K562 (cell line): ENCODE results near the gene OLFML2A. TPM values are rescaled to one million over a fixed set of nuclear protein-coding genes. Genes with fewer than 3 reads are reported as not detected.
A peak's percentile ranks its signal among the peaks of the same experiment; 100 is the strongest.

Experiments
- ATAC-seq: fragments of 200-7000 bp; cut with Tn5 transposase; 3 replicates; pipeline ENCODE4 v1.9.1; 2020; ENCODE audit warnings: moderate library complexity
- BruUV-seq: library from RNA; stranded (reverse); fragments of 400-500 nt; replicated peaks from 2 replicates; lab custom pipeline; 2021; lab: Mats Ljungman, UMichigan
- CTCF ChIA-PET: fragments of 300-600 bp; formaldehyde crosslinking; extraction: SDS; loops from one replicate; lab custom pipeline; 2021; ENCODE audit warnings: low intra/inter-chr PET ratio; lab: Yijun Ruan, JAX
- POLR2A ChIA-PET: fragments of 300-600, 350-650 bp; sonication (Branson Sonifier 250); formaldehyde crosslinking; extraction: SDS; loops from one replicate; lab custom pipeline; 2021; ENCODE audit warnings: antibody characterized with exemption, inconsistent platforms; lab: Yijun Ruan, JAX
- DNase-seq, 4 experiments: peaks; one replicate each; pipeline versions ENCODE4 v3.0.0 to v3.0.0-alpha.2; 2011 to 2018; ENCODE audit warnings: low spot score in 3 of 4, mixed read lengths in 3 of 4; ENCODE audit errors: extremely low read depth in 1 of 4
- FAIRE-seq: peaks from 2 replicates; lab custom pipeline; 2011; peaks lifted over from hg19 to GRCh38; lab: Jason Lieb, UNC
- H2AFZ ChIP-seq: 2 replicates; pipeline ENCODE4 v1.6.0; 2011; ENCODE audit warnings: low read depth, low read length, control low read depth, inconsistent platforms
- H3K27ac ChIP-seq: fragments of 200-600 bp; 3 replicates; pipeline ENCODE4 v1.8.0; 2011; ENCODE audit warnings: low read depth, mild to moderate bottlenecking, control low read depth, inconsistent platforms, low read length, moderate library complexity, mixed read lengths; ENCODE audit errors: extremely low read depth
- H3K27me3 ChIP-seq, 2 experiments: fragments of 300-600 bp in 1 of 2; 2 replicates in 1 of 2; 3 replicates in 1 of 2; pipeline versions ENCODE4 v1.6.0 to v1.8.0; 2011; ENCODE audit warnings: inconsistent platforms in 2 of 2, low read length in 2 of 2, mild to moderate bottlenecking in 1 of 2, mixed read lengths in 1 of 2, moderate library complexity in 1 of 2; ENCODE audit not compliant: control insufficient read depth in 2 of 2, insufficient read depth in 2 of 2
- H3K36me3 ChIP-seq: fragments of 300-600 bp; 3 replicates; pipeline ENCODE4 v1.8.0; 2011; ENCODE audit warnings: mild to moderate bottlenecking, low read length, inconsistent platforms; ENCODE audit not compliant: control insufficient read depth, insufficient read depth
- H3K4me1 ChIP-seq, 2 experiments: fragments of 200-600 bp in 1 of 2; replicated peaks in 1 of 2; 2 replicates in 1 of 2; 3 replicates in 1 of 2; pipeline versions ENCODE4 v1.5.1 to v1.8.0; 2011; ENCODE audit warnings: inconsistent platforms in 2 of 2, low read length in 2 of 2, mild to moderate bottlenecking in 1 of 2, mixed read lengths in 1 of 2, moderate library complexity in 1 of 2; ENCODE audit not compliant: control insufficient read depth in 2 of 2, insufficient read depth in 2 of 2
- H3K4me2 ChIP-seq: 2 replicates; pipeline ENCODE4 v1.6.1; 2011; ENCODE audit warnings: low read length, control low read depth, inconsistent platforms, mixed read lengths; ENCODE audit not compliant: insufficient read depth
- H3K4me3 ChIP-seq: fragments of 200-600 bp; sonication (generic), shearing (Covaris generic); 2 replicates; pipeline ENCODE4 v1.5.1; 2016; ENCODE audit warnings: control low read depth, inconsistent platforms
- H3K79me2 ChIP-seq: fragments of 200-600 bp; 3 replicates; pipeline ENCODE4 v1.8.0; 2011; ENCODE audit warnings: low read length, inconsistent platforms; ENCODE audit not compliant: control insufficient read depth, insufficient read depth
- H3K9ac ChIP-seq, 2 experiments: 2 replicates each; pipeline versions ENCODE4 v1.6.0 to v1.6.1; 2011; ENCODE audit warnings: low read depth in 2 of 2, low read length in 2 of 2, control low read depth in 1 of 2, inconsistent platforms in 1 of 2, mild to moderate bottlenecking in 1 of 2, mixed read lengths in 1 of 2; ENCODE audit not compliant: insufficient read depth in 1 of 2
- H3K9me1 ChIP-seq: one replicate; pipeline ENCODE4 v1.6.0; 2011; ENCODE audit warnings: inconsistent platforms, mild to moderate bottlenecking, low read length, moderate library complexity; ENCODE audit not compliant: control insufficient read depth, insufficient read depth
- H3K9me3 ChIP-seq: replicated peaks from 2 replicates; pipeline ENCODE4 v1.5.1; 2011; ENCODE audit warnings: low read depth, low read length, inconsistent platforms; ENCODE audit not compliant: control insufficient read depth, insufficient read depth
- H4K20me1 ChIP-seq: replicated peaks from 2 replicates; pipeline ENCODE4 v1.6.1; 2011; ENCODE audit warnings: low read length, inconsistent platforms, mixed read lengths; ENCODE audit not compliant: control insufficient read depth, insufficient read depth
- CBX3 ChIP-seq, 2 experiments: IDR thresholded peaks; 1 replicate in 1 of 2; 2 replicates in 1 of 2; pipeline ENCODE4 v1.6.1; 2012; ENCODE audit warnings: inconsistent platforms in 2 of 2, low read length in 2 of 2, borderline replicate concordance in 1 of 2, control low read depth in 1 of 2
- EWSR1 ChIP-seq: fragments of 450-650 bp; IDR thresholded peaks from 2 replicates; pipeline ENCODE4 v1.6.1; 2018; ENCODE audit warnings: borderline replicate concordance, mild to moderate bottlenecking, low read depth, moderate library complexity; ENCODE audit not compliant: partially characterized antibody
- GABPA ChIP-seq: fragments of 200-800 bp; sonication (Bioruptor generic); conservative IDR thresholded peaks from 2 replicates; pipeline ENCODE4 v1.6.1; 2016; ENCODE audit warnings: low read depth, missing genetic modification characterization, missing compliant biosample characterization
- HLTF ChIP-seq: fragments of 450-650 bp; IDR thresholded peaks from 2 replicates; pipeline ENCODE4 v1.6.1; 2016
- SPI1 ChIP-seq: IDR thresholded peaks from 2 replicates; pipeline ENCODE4 v1.6.1; 2011; ENCODE audit warnings: low read depth, low read length, control low read depth, borderline replicate concordance
- SRF ChIP-seq, 2 experiments: fragments of 250-450, 450-650 bp in 1 of 2; sonication (Bioruptor Pico) in 1 of 2; sonication (generic) in 1 of 2; formaldehyde crosslinking; IDR thresholded peaks; 2 replicates each; pipeline versions ENCODE4 v1.5.0 to v1.5.1; 2020 to 2022; ENCODE audit warnings: mild to moderate bottlenecking in 1 of 2, missing genetic modification reagents in 1 of 2
- TCF3 ChIP-seq: sonication (generic); formaldehyde crosslinking; IDR thresholded peaks from 2 replicates; pipeline ENCODE4 v1.4.0; 2020; ENCODE audit warnings: mild to moderate bottlenecking, missing genetic modification reagents
- ZNF695 ChIP-seq: fragments of 450-650 bp; formaldehyde crosslinking; IDR thresholded peaks from 2 replicates; pipeline ENCODE4 v1.4.0; 2020; ENCODE audit warnings: mild to moderate bottlenecking, moderate library complexity
- WGBS: fragments of 100-300 bp; shearing (Covaris generic); methylation state at CpG from one replicate; pipeline ENCODE4 v1.1.6; 2016; ENCODE audit warnings: low coverage, mixed read lengths; ENCODE audit not compliant: insufficient coverage; ENCODE audit errors: missing lambda C conversion rate; 5-methylcytosine and 5-hydroxymethylcytosine counted together
- in situ Hi-C: fragments of 300-500 bp; cut with MboI; formaldehyde crosslinking; loops from 4 replicates; pipeline ENCODE4 v1.15.0; 2018; ENCODE audit warnings: inconsistent platforms, mixed read lengths
- intact Hi-C: fragments of 100-400 bp; cut with micrococcal nuclease; formaldehyde crosslinking; loops from 2 replicates; pipeline ENCODE4 v1.14.2; 2022
- polyA plus RNA-seq, 8 experiments: library from polyadenylated mRNA; depleted of rRNA in 4 of 8; stranded (reverse) in 5 of 8; unstranded in 3 of 8; fragments of >200 nt; fragmentation: Nextera tagmentation in 2 of 8; fragmentation: Illumina TruSeq in 1 of 8; extraction: Ambion mirVana in 2 of 8; extraction: Trizol in 1 of 8; gene quantifications; 2 replicates each; pipeline versions ENCODE4 v1.2.1 to v1.2.3, GENCODE V29; 2011 to 2014; ENCODE audit warnings: inconsistent platforms in 1 of 8, missing spikeins in 1 of 8
- total RNA-seq, 7 experiments: library from RNA; depleted of rRNA in 6 of 7; stranded (reverse); fragments of >200 nt in 6 of 7; fragmentation: Illumina TruSeq in 2 of 7; extraction: Trizol in 2 of 7; gene quantifications; 2 replicates each; pipeline versions ENCODE4 v1.2.1 to v1.2.3, GENCODE V29; 2011 to 2021; ENCODE audit warnings: low replicate concordance in 1 of 7
- TF ChIP-seq, protein P1 (sequence below), 2 experiments: fragments of 450-650 bp in 1 of 2; IDR thresholded peaks; 2 replicates each; pipeline ENCODE4 v1.6.1; 2011 to 2017; ENCODE audit warnings: low read depth in 2 of 2, antibody characterized with exemption in 1 of 2, borderline replicate concordance in 1 of 2, low read length in 1 of 2, mild to moderate bottlenecking in 1 of 2, mixed read lengths in 1 of 2; ENCODE audit not compliant: control insufficient read depth in 1 of 2

OLFML2A gene
- total and polyA plus RNA-seq, 9 of the 15 experiments (the other 6 are each of a cell fraction or from before 2014, with no cell fraction given), result 0.16 TPM; not detected in 8

- TF ChIP-seq, protein P1, sequence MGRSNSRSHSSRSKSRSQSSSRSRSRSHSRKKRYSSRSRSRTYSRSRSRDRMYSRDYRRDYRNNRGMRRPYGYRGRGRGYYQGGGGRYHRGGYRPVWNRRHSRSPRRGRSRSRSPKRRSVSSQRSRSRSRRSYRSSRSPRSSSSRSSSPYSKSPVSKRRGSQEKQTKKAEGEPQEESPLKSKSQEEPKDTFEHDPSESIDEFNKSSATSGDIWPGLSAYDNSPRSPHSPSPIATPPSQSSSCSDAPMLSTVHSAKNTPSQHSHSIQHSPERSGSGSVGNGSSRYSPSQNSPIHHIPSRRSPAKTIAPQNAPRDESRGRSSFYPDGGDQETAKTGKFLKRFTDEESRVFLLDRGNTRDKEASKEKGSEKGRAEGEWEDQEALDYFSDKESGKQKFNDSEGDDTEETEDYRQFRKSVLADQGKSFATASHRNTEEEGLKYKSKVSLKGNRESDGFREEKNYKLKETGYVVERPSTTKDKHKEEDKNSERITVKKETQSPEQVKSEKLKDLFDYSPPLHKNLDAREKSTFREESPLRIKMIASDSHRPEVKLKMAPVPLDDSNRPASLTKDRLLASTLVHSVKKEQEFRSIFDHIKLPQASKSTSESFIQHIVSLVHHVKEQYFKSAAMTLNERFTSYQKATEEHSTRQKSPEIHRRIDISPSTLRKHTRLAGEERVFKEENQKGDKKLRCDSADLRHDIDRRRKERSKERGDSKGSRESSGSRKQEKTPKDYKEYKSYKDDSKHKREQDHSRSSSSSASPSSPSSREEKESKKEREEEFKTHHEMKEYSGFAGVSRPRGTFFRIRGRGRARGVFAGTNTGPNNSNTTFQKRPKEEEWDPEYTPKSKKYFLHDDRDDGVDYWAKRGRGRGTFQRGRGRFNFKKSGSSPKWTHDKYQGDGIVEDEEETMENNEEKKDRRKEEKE (IDR thresholded peaks at IDR 0.05; ENCODE audit: borderline replicate concordance in 1 of 2, control insufficient read depth in 1 of 2, low read depth in 2 of 2, low read length in 1 of 2), result no peak
- no peak for TF ChIP-seq GABPA (tag)
- no peak for TF ChIP-seq ZNF695 (CRISPR knock-in tag)
- no peak for TF ChIP-seq EWSR1
- peak; percentile 30; the same call in 1 of the 2 replicates for TF ChIP-seq TCF3 (CRISPR knock-in tag)
- TF ChIP-seq HLTF, result no peak
These were observed 17.6 kb upstream of the OLFML2A start (continued) for GRCh38 chr9:124759327-124759726.

DNA sequence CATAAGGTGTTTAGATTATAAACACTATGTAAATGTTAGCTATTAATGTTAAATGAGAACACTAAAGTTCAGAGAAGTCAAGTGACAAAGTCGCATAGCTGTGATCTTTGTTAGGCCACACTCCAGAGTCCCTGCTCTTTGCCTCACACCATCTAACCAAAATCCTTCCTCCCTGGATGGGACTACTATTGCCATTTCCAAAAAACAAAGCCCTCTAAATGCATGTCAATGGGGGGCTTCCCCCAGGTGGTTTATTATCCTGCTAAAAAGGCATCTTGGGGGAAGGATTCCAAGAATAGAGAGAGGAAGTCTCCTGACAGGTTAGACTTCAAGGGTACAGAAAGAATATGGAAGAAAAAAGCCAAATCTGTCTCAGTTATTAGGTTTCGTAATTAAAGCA, 16.2 kb upstream of the OLFML2A start:
- CTCF ChIA-PET, result no interaction called here
- BruUV-seq, result no TSS peak

More for the DNA sequence above, 16.2 kb upstream of the OLFML2A start:
- no peak overlapping the region for H2AFZ ChIP-seq
- FAIRE-seq, result no peak
- ATAC-seq, result no peak
- no peak for DNase-seq
- POLR2A ChIA-PET, result interaction anchor here (0.6 to 1.6 kb wide), 5 partner anchors 9 to 93 kb away, joined by 3 to 4 read pairs (median 3); partner anchors contain the start of gene WDR38
- intact Hi-C loops, result no loop called here
- no peak overlapping the region for H3K4me2 ChIP-seq
- no peaks in the 10 kb centered on the region for H3K27me3 ChIP-seq
- H3K4me1 ChIP-seq, result peaks cover 0 to 36% of the 10 kb centered on the region in 2 experiments; a peak in 4 of 5 replicates
- no peak for TF ChIP-seq CBX3 (IDR thresholded peaks at IDR 0.05; ENCODE audit: borderline replicate concordance in 1 of 2, low read length in 2 of 2)
- TF ChIP-seq SRF (CRISPR knock-in tag; IDR thresholded peaks at IDR 0.05), result peak in 1 of 2 experiments; percentile 28; a peak in 1 of 4 replicates
- TF ChIP-seq SPI1, result 0 out of 2 replicates have a peak, but pooled peaks have one; percentile 18
- TF ChIP-seq, all 486 proteins: peak for 2
- in situ Hi-C loops, result loop anchor here (5.0 kb wide), 2 partner anchors 43 to 148 kb away; no protein-coding TSS in a partner anchor
- Histone ChIP-seq H3K36me3 (no peaks in the 10 kb centered on the region), H4K20me1 (no peaks in the 10 kb centered on the region), H3K9me1 (no peaks in the 10 kb centered on the region), H3K27ac (no peak overlapping the region), H3K79me2 (peaks cover 94% of the 10 kb centered on the region), H3K4me3 (no peak overlapping the region), H3K9ac (no peak overlapping the region), H3K9me3 (no peaks in the 10 kb centered on the region)
- 77% methylated on average over 2 of the region's 2 CpGs for WGBS
